HepG2 (cell line): ENCODE measurements around the gene AKAP8L. TPM values are rescaled to one million over a fixed set of nuclear protein-coding genes. Genes with fewer than 3 reads are reported as not detected.

Source experiments
- EEA1 ChIP-seq: sonication (generic); formaldehyde crosslinking; IDR thresholded peaks from 2 replicates; pipeline ENCODE4 v1.5.1; 2020; ENCODE audit warnings: mild to moderate bottlenecking, missing genetic modification reagents, borderline replicate concordance
- FOXK1 ChIP-seq: sonication (generic); formaldehyde crosslinking; IDR thresholded peaks from 2 replicates; pipeline ENCODE4 v1.4.0; 2020; ENCODE audit warnings: low read depth, missing genetic modification reagents, borderline replicate concordance
- GLMP ChIP-seq: sonication (generic); formaldehyde crosslinking; IDR thresholded peaks from 2 replicates; pipeline ENCODE4 v1.9.0; 2021; ENCODE audit warnings: missing genetic modification reagents, mild to moderate bottlenecking, borderline replicate concordance
- HCFC1 ChIP-seq: fragments of 150-350 bp; IDR thresholded peaks from 2 replicates; pipeline ENCODE4 v1.6.1; 2014; ENCODE audit warnings: low read depth, low read length
- HOXD1 ChIP-seq: sonication (generic); formaldehyde crosslinking; IDR thresholded peaks from 2 replicates; pipeline ENCODE4 v1.5.0; 2020; ENCODE audit warnings: missing genetic modification reagents
- KDM5A ChIP-seq: fragments of 200-600 bp; sonication (generic); IDR thresholded peaks from 2 replicates; pipeline ENCODE4 v1.7.0; 2018; ENCODE audit warnings: antibody characterized with exemption, mild to moderate bottlenecking, low read length, borderline replicate concordance
- NFKB2 ChIP-seq: sonication (generic); formaldehyde crosslinking; IDR thresholded peaks from 2 replicates; pipeline ENCODE4 v1.4.0; 2020; ENCODE audit warnings: missing genetic modification reagents, borderline replicate concordance
- PCBP1 ChIP-seq: fragments of 200-400 bp; formaldehyde crosslinking; IDR thresholded peaks from 2 replicates; pipeline ENCODE4 v1.6.1; 2017; ENCODE audit warnings: mild to moderate bottlenecking, low read depth, low read length, borderline replicate concordance
- RCOR2 ChIP-seq: IDR thresholded peaks from 2 replicates; pipeline ENCODE4 v1.6.1; 2016; ENCODE audit warnings: missing biosample characterization, missing genetic modification reagents
- SAFB2 ChIP-seq: sonication (generic); formaldehyde crosslinking; IDR thresholded peaks from 2 replicates; pipeline ENCODE4 v1.5.1; 2020; ENCODE audit warnings: missing genetic modification reagents, low read depth, mild to moderate bottlenecking, borderline replicate concordance
- SIX1 ChIP-seq: sonication (generic); formaldehyde crosslinking; IDR thresholded peaks from 2 replicates; pipeline ENCODE4 v1.4.0; 2020; ENCODE audit warnings: missing genetic modification reagents, borderline replicate concordance
- SMARCE1 ChIP-seq: fragments of 450-650 bp; IDR thresholded peaks from 2 replicates; pipeline ENCODE4 v1.6.1; 2017; ENCODE audit warnings: borderline replicate concordance
- TBL1XR1 ChIP-seq: fragments of 150-350 bp; IDR thresholded peaks from 2 replicates; pipeline ENCODE4 v1.6.1; 2014; ENCODE audit warnings: borderline replicate concordance, low read length; ENCODE audit not compliant: partially characterized antibody
- TRAFD1 ChIP-seq: sonication (generic); formaldehyde crosslinking; IDR thresholded peaks from 2 replicates; pipeline ENCODE4 v1.5.1; 2020; ENCODE audit warnings: missing genetic modification reagents, mild to moderate bottlenecking, borderline replicate concordance
- YY1 ChIP-seq: IDR thresholded peaks from 2 replicates; pipeline ENCODE4 v1.6.1; 2011; ENCODE audit warnings: low read length, low read depth, moderate library complexity, mild to moderate bottlenecking; ENCODE audit not compliant: insufficient read depth, insufficient replicate concordance
- ZBTB20 ChIP-seq: sonication (generic); formaldehyde crosslinking; IDR thresholded peaks from 2 replicates; pipeline ENCODE4 v1.8.1; 2023; ENCODE audit warnings: missing genetic modification reagents, low read depth, mild to moderate bottlenecking, borderline replicate concordance
- ZMYM2 ChIP-seq: sonication (generic); formaldehyde crosslinking; IDR thresholded peaks from 2 replicates; pipeline ENCODE4 v1.8.0; 2022; ENCODE audit warnings: mild to moderate bottlenecking, missing genetic modification reagents
- ZNF121 ChIP-seq: sonication (generic); formaldehyde crosslinking; IDR thresholded peaks from 2 replicates; pipeline ENCODE4 v1.5.0; 2020; ENCODE audit warnings: mild to moderate bottlenecking, missing genetic modification reagents
- ZNF235 ChIP-seq: sonication (generic); formaldehyde crosslinking; IDR thresholded peaks from 2 replicates; pipeline ENCODE4 v1.8.1; 2023; ENCODE audit warnings: mild to moderate bottlenecking, missing genetic modification reagents, borderline replicate concordance
- ZNF343 ChIP-seq: sonication (generic); formaldehyde crosslinking; IDR thresholded peaks from 2 replicates; pipeline ENCODE4 v1.4.0; 2020; ENCODE audit warnings: mild to moderate bottlenecking, missing genetic modification reagents
- ZNF761 ChIP-seq: sonication (generic); formaldehyde crosslinking; conservative IDR thresholded peaks from 2 replicates; pipeline ENCODE4 v1.4.0; 2020; ENCODE audit warnings: mild to moderate bottlenecking, missing genetic modification reagents
- polyA plus RNA-seq, 8 experiments: library from polyadenylated mRNA; depleted of rRNA in 3 of 8; stranded (reverse) in 7 of 8; unstranded in 1 of 8; fragments of >200 nt; fragmentation: Illumina TruSeq in 4 of 8; extraction: Trizol in 4 of 8; gene quantifications; 2 replicates each; pipeline versions ENCODE4 v1.2.1 to v1.2.3, GENCODE V29; 2011 to 2016; ENCODE audit warnings: low read depth in 4 of 8, missing spikeins in 1 of 8, mixed read lengths in 1 of 8; ENCODE audit not compliant: insufficient read depth in 1 of 8
- total RNA-seq, 5 experiments: library from RNA; depleted of rRNA; stranded (reverse); fragments of >200 nt; fragmentation: Illumina TruSeq; extraction: Trizol; gene quantifications; 2 replicates each; pipeline ENCODE4 v1.2.3, GENCODE V29; 2016; ENCODE audit warnings: low read depth in 1 of 5
- TF ChIP-seq, protein P1 (sequence below): sonication (generic); formaldehyde crosslinking; IDR thresholded peaks from 2 replicates; pipeline ENCODE4 v1.4.0; 2020; ENCODE audit warnings: mild to moderate bottlenecking, missing genetic modification reagents
- TF ChIP-seq, protein P2 (sequence below): sonication (generic); formaldehyde crosslinking; IDR thresholded peaks from 2 replicates; pipeline ENCODE4 v1.4.0; 2020; ENCODE audit warnings: mild to moderate bottlenecking, missing genetic modification reagents

AKAP8L gene
- total and polyA plus RNA-seq, 2 of the 13 experiments (the other 11 are each of a cell fraction or from before 2014, with no cell fraction given): 48.2 to 49.6 TPM

- TF ChIP-seq HCFC1 (0 out of 2 replicates have a peak, but pooled peaks have one; percentile 18), RCOR2 (CRISPR knock-in tag) (no peak), SMARCE1 (no peak), ZNF343 (CRISPR knock-in tag) (no peak), SIX1 (CRISPR knock-in tag) (no peak), TRAFD1 (CRISPR knock-in tag) (no peak; the same call in 1 of the 2 replicates), ZMYM2 (no peak), GLMP (CRISPR knock-in tag) (no peak), ZNF235 (CRISPR knock-in tag) (peak; percentile 80; the same call in 1 of the 2 replicates), TBL1XR1 (no peak), YY1 (peak; percentile 93), NFKB2 (CRISPR knock-in tag) (peak; percentile 67; the same call in 1 of the 2 replicates), SAFB2 (CRISPR knock-in tag) (no peak), FOXK1 (no peak), ZNF121 (no peak), HOXD1 (CRISPR knock-in tag) (peak; percentile 42), PCBP1 (no peak; the same call in 1 of the 2 replicates), KDM5A (peak; percentile 36; the same call in 1 of the 2 replicates), EEA1 (CRISPR knock-in tag) (peak; percentile 83; the same call in 1 of the 2 replicates), ZNF761 (CRISPR knock-in tag) (peak; percentile 69; the same call in 1 of the 2 replicates), ZBTB20 (CRISPR knock-in tag) (no peak)
- TF ChIP-seq, protein P1, sequence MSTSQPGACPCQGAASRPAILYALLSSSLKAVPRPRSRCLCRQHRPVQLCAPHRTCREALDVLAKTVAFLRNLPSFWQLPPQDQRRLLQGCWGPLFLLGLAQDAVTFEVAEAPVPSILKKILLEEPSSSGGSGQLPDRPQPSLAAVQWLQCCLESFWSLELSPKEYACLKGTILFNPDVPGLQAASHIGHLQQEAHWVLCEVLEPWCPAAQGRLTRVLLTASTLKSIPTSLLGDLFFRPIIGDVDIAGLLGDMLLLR (CRISPR knock-in tag): no peak
- TF ChIP-seq, protein P2, sequence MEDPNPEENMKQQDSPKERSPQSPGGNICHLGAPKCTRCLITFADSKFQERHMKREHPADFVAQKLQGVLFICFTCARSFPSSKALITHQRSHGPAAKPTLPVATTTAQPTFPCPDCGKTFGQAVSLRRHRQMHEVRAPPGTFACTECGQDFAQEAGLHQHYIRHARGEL (CRISPR knock-in tag): no peak
Measured at GRCh38 chr19:15418579-15419412, at the start of gene AKAP8L (continued).
